GM23248 (cell line): ENCODE measurements around the gene FAHD2A. TPM values are rescaled to one million over a fixed set of nuclear protein-coding genes. Genes with fewer than 3 reads are reported as not detected.
A peak's percentile ranks its signal among the peaks of the same experiment; 100 is the strongest.

Experiments
- DNase-seq: peaks from one replicate; pipeline ENCODE4 v3.0.0-alpha.2; 2015
- H2AFZ ChIP-seq: fragments of 200-600 bp; sonication (generic); 2 replicates; pipeline ENCODE4 v1.6.1; 2016; ENCODE audit warnings: antibody characterized with exemption
- H3F3A ChIP-seq: fragments of 200-600 bp; sonication (generic); 2 replicates; pipeline ENCODE4 v1.6.1; 2016; ENCODE audit warnings: mild to moderate bottlenecking, antibody characterized with exemption, mixed run types; ENCODE audit not compliant: insufficient read depth
- H3K27ac ChIP-seq: fragments of 200-600 bp; sonication (generic); 2 replicates; pipeline ENCODE4 v1.5.1; 2016; ENCODE audit warnings: mild to moderate bottlenecking
- H3K27me3 ChIP-seq: fragments of 200-600 bp; sonication (generic); replicated peaks from 2 replicates; pipeline ENCODE4 v1.6.1; 2016; ENCODE audit warnings: mild to moderate bottlenecking; ENCODE audit not compliant: insufficient read depth
- H3K36me3 ChIP-seq: fragments of 200-600 bp; sonication (generic); 2 replicates; pipeline ENCODE4 v1.6.1; 2016; ENCODE audit warnings: low read depth, mild to moderate bottlenecking
- H3K4me1 ChIP-seq: fragments of 200-600 bp; sonication (generic); 2 replicates; pipeline ENCODE4 v1.6.1; 2016; ENCODE audit warnings: mild to moderate bottlenecking; ENCODE audit not compliant: insufficient read depth
- H3K4me2 ChIP-seq: fragments of 200-600 bp; sonication (generic); one replicate; pipeline ENCODE4 v1.6.1; 2016; ENCODE audit warnings: mild to moderate bottlenecking; ENCODE audit not compliant: unreplicated experiment
- H3K4me3 ChIP-seq: fragments of 200-600 bp; sonication (generic); 2 replicates; pipeline ENCODE4 v1.5.1; 2016; ENCODE audit warnings: mild to moderate bottlenecking
- H3K79me2 ChIP-seq: fragments of 200-600 bp; sonication (generic); 2 replicates; pipeline ENCODE4 v1.6.1; 2016; ENCODE audit warnings: mild to moderate bottlenecking; ENCODE audit not compliant: insufficient read depth
- H3K9ac ChIP-seq: fragments of 200-600 bp; sonication (generic); 2 replicates; pipeline ENCODE4 v1.6.1; 2016; ENCODE audit warnings: mild to moderate bottlenecking
- H3K9me2 ChIP-seq: fragments of 200-600 bp; sonication (generic); 2 replicates; pipeline ENCODE4 v1.6.1; 2016; ENCODE audit warnings: mixed run types, mild to moderate bottlenecking, moderate library complexity; ENCODE audit not compliant: insufficient read depth
- H3K9me3 ChIP-seq: fragments of 200-600 bp; sonication (generic); one replicate; pipeline ENCODE4 v1.6.1; 2017; ENCODE audit warnings: low read depth
- H4K20me1 ChIP-seq: fragments of 200-600 bp; sonication (generic); 2 replicates; pipeline ENCODE4 v1.6.0; 2016; ENCODE audit not compliant: insufficient read depth
- EZH2 ChIP-seq: fragments of 200-600 bp; sonication (generic); IDR thresholded peaks from 2 replicates; pipeline ENCODE4 v1.6.1; 2018; ENCODE audit warnings: antibody characterized with exemption, mild to moderate bottlenecking; ENCODE audit not compliant: insufficient read depth, poor library complexity, severe bottlenecking
- EZH2phosphoT487 ChIP-seq: fragments of 200-600 bp; sonication (generic); IDR thresholded peaks from 2 replicates; pipeline ENCODE4 v1.6.1; 2018; ENCODE audit warnings: antibody characterized with exemption, moderate library complexity, mild to moderate bottlenecking, low read depth; ENCODE audit not compliant: insufficient read depth
- WGBS, 2 experiments: methylation state at CpG; one replicate each; pipeline ENCODE4 v1.1.6; 2015 to 2017; ENCODE audit warnings: low lambda C conversion rate in 2 of 2, low coverage in 1 of 2; ENCODE audit errors: missing lambda C conversion rate in 2 of 2; 5-methylcytosine and 5-hydroxymethylcytosine counted together
- in situ Hi-C: fragments of 300-500 bp; cut with MboI; formaldehyde crosslinking; loops from 2 replicates; pipeline ENCODE4 v1.15.0; 2020
- polyA plus RNA-seq: library from polyadenylated mRNA; unstranded; fragments of >200 nt; fragmentation: Nextera tagmentation; extraction: Ambion mirVana; gene quantifications from 2 replicates; pipeline ENCODE4 v1.2.1, GENCODE V29; 2016
- total RNA-seq: library from RNA; depleted of rRNA; stranded (reverse); fragments of >200 nt; shearing (Covaris generic); gene quantifications from 2 replicates; pipeline ENCODE4 v1.2.3, GENCODE V29; 2014; rRNA removed

The FAHD2A gene
- total RNA-seq (13.4 and 23.8 TPM in 2 replicates), polyA plus RNA-seq (21.7 and 24.5 TPM in 2 replicates)

DNA sequence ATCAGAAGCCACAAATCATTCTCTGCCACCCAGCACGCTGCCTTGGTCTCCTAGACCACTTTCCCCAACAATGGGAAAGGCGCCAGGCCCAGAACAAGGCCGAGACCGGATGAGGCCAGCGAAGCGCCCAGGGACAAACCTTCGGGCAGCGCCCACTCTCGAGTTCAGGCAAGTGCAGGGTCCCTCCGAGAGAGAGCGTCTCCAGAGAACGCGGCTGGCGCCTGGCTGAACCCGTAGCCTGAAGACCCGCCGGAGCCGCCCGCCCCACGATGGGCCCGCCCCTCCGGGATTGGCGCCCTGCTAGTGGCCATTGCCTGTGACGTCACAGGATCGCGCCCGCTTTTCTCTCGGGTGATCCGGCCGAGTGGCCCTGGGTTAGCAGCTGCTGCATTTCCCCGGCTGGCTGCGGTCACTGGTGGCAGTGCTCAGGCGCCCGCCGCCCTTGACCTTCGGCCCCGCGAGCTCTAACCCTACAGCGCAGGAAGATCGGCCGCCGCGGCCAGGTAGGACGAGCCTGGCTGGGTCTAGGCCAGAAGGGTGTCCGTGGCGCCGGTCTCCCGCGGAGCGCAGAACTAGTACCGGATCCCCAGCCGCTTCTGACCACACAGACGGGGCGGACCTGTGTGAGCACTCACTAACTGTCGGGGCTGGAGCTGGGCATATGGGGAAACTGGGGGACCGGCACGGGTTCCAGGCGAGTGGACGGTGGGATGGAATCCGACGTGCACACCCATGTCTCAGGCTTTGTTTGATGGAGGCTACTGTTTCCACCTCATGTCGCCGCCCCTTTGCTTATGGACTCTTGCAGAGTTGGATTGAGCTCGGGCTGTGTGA lies at the start of gene FAHD2A:
Gene FAHD2A, plus strand, starts transcription at position 339 of the 834 bp plus-strand sequence. CDS start 2,851 bp downstream, outside the sequence.
- TF ChIP-seq EZH2 (no peak), EZH2phosphoT487 (no peak)
- H4K20me1 ChIP-seq, result no peaks in the 10 kb centered on the region
- peak within 1 kb of the TSS; percentile 94 for H2AFZ ChIP-seq
- no peaks in the 10 kb centered on the region for H3K9me3 ChIP-seq
- H3K9ac ChIP-seq, result peak within 1 kb of the TSS; percentile 95
- H3K36me3 ChIP-seq, result no peaks in the 10 kb centered on the region
- peaks cover 10% of the 10 kb centered on the region; the same call in 1 of the 2 replicates for H3K4me1 ChIP-seq
- in situ Hi-C loops, result no loop called here
- H3K79me2 ChIP-seq, result peaks cover 26% of the 10 kb centered on the region
- no peaks in the 10 kb centered on the region for H3K27me3 ChIP-seq
- peak within 1 kb of the TSS; percentile 96 for H3K4me3 ChIP-seq
- H3K4me2 ChIP-seq, result peak within 1 kb of the TSS; percentile 88
- no peaks in the 10 kb centered on the region for H3F3A ChIP-seq
- DNase-seq, result peak; percentile 97
- peak within 1 kb of the TSS; percentile 71 for H3K27ac ChIP-seq
- whole genome bisulfite sequencing, 2 experiments, result 1% methylated on average over 56 to 58 of the region's 64 CpGs
- no peaks in the 10 kb centered on the region for H3K9me2 ChIP-seq

GRCh38 chr2:95353055-95353575 lies 49.4 kb upstream of the FAHD2A start:
- no peaks in the 10 kb centered on the region for H3K27me3 ChIP-seq
- no peaks in the 10 kb centered on the region for H3K36me3 ChIP-seq
- no peak overlapping the region for H3K4me2 ChIP-seq
- no peak for DNase-seq
- 85 to 86% methylated on average over 10 of the region's 10 CpGs for WGBS, 2 experiments
- H3K79me2 ChIP-seq, result no peaks in the 10 kb centered on the region
- H3F3A ChIP-seq, result no peaks in the 10 kb centered on the region
- TF ChIP-seq EZH2phosphoT487, result no peak
- TF ChIP-seq EZH2, result no peak
- no peaks in the 10 kb centered on the region for H3K9me2 ChIP-seq
- H3K4me3 ChIP-seq, result no peak overlapping the region
- H2AFZ ChIP-seq, result no peak overlapping the region
- in situ Hi-C loops, result no loop called here
- H3K9me3 ChIP-seq, result no peaks in the 10 kb centered on the region
- no peak overlapping the region for H3K9ac ChIP-seq
- no peak overlapping the region for H3K27ac ChIP-seq
- H4K20me1 ChIP-seq, result no peaks in the 10 kb centered on the region
- no peaks in the 10 kb centered on the region for H3K4me1 ChIP-seq

- Histone ChIP-seq H3K9me2 (no peaks in the 10 kb centered on the region), H3K4me3 (no peak overlapping the region), H3F3A (0 out of 2 replicates have a peak, but pooled peaks cover 7% of the 10 kb centered on the region), H3K27ac (no peak overlapping the region), H3K9ac (no peak overlapping the region), H3K27me3 (no peaks in the 10 kb centered on the region), H3K36me3 (no peaks in the 10 kb centered on the region), H3K9me3 (no peaks in the 10 kb centered on the region), H4K20me1 (no peaks in the 10 kb centered on the region), H3K4me1 (peaks cover 3% of the 10 kb centered on the region), H2AFZ (no peak overlapping the region), H3K4me2 (no peak overlapping the region), H3K79me2 (no peaks in the 10 kb centered on the region)
- TF ChIP-seq EZH2phosphoT487, result no peak
- no peak for TF ChIP-seq EZH2
- in situ Hi-C loops, result no loop called here
- DNase-seq, result no peak
- WGBS, 2 experiments, result 90 to 91% methylated on average over 22 of the region's 22 CpGs
Observed at GRCh38 chr2:95353613-95354468, 48.7 kb upstream of the FAHD2A start.

GRCh38 chr2:95354469-95354901 lies 48.0 kb upstream of the FAHD2A start:
- Histone ChIP-seq H3F3A (0 out of 2 replicates have a peak, but pooled peaks cover 13% of the 10 kb centered on the region), H3K9me3 (no peaks in the 10 kb centered on the region), H3K27me3 (no peaks in the 10 kb centered on the region), H4K20me1 (no peaks in the 10 kb centered on the region), H3K27ac (no peak overlapping the region), H3K79me2 (no peaks in the 10 kb centered on the region), H3K9ac (no peak overlapping the region), H3K4me1 (peaks cover 9% of the 10 kb centered on the region), H3K36me3 (no peaks in the 10 kb centered on the region), H2AFZ (no peak overlapping the region), H3K4me2 (no peak overlapping the region), H3K4me3 (no peak overlapping the region), H3K9me2 (no peaks in the 10 kb centered on the region)
- no peak for TF ChIP-seq EZH2phosphoT487
- 95 to 98% methylated on average over 5 of the region's 5 CpGs for WGBS, 2 experiments
- in situ Hi-C loops, result no loop called here
- DNase-seq, result no peak
